PFSK-1 (cell line): ENCODE results near the gene SLC13A2.

Source experiments
- FOXP2 ChIP-seq: optimal IDR thresholded peaks from 2 replicates; pipeline ENCODE3; 2011; ENCODE audit warnings: borderline replicate concordance, control low read depth, inconsistent platforms; ENCODE audit not compliant: insufficient read depth; ENCODE audit errors: extremely low read length, extremely low read depth
- POLR2AphosphoS5 ChIP-seq: IDR thresholded peaks from 2 replicates; pipeline ENCODE4 v1.6.1; 2012; ENCODE audit warnings: low read depth, mild to moderate bottlenecking, control low read depth, low read length, moderate library complexity
- SIN3A ChIP-seq: IDR thresholded peaks from 2 replicates; pipeline ENCODE4 v1.6.1; 2012; ENCODE audit warnings: mild to moderate bottlenecking, low read length, moderate library complexity, borderline replicate concordance; ENCODE audit not compliant: insufficient read depth
- TF ChIP-seq, protein P1 (sequence below), 2 experiments: IDR thresholded peaks; 2 replicates each; pipeline versions ENCODE4 v1.6.1 to v1.8.0; 2011 to 2012; ENCODE audit warnings: low read depth in 2 of 2, low read length in 2 of 2, control low read depth in 1 of 2, inconsistent platforms in 1 of 2, mild to moderate bottlenecking in 1 of 2, moderate library complexity in 1 of 2; ENCODE audit not compliant: insufficient read depth in 1 of 2

The SLC13A2 gene

GRCh38 chr17:28545787-28546415, 72.5 kb downstream of the SLC13A2 start:
- no peak for TF ChIP-seq FOXP2
- TF ChIP-seq, protein P1, sequence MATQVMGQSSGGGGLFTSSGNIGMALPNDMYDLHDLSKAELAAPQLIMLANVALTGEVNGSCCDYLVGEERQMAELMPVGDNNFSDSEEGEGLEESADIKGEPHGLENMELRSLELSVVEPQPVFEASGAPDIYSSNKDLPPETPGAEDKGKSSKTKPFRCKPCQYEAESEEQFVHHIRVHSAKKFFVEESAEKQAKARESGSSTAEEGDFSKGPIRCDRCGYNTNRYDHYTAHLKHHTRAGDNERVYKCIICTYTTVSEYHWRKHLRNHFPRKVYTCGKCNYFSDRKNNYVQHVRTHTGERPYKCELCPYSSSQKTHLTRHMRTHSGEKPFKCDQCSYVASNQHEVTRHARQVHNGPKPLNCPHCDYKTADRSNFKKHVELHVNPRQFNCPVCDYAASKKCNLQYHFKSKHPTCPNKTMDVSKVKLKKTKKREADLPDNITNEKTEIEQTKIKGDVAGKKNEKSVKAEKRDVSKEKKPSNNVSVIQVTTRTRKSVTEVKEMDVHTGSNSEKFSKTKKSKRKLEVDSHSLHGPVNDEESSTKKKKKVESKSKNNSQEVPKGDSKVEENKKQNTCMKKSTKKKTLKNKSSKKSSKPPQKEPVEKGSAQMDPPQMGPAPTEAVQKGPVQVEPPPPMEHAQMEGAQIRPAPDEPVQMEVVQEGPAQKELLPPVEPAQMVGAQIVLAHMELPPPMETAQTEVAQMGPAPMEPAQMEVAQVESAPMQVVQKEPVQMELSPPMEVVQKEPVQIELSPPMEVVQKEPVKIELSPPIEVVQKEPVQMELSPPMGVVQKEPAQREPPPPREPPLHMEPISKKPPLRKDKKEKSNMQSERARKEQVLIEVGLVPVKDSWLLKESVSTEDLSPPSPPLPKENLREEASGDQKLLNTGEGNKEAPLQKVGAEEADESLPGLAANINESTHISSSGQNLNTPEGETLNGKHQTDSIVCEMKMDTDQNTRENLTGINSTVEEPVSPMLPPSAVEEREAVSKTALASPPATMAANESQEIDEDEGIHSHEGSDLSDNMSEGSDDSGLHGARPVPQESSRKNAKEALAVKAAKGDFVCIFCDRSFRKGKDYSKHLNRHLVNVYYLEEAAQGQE (IDR thresholded peaks at IDR 0.05; ENCODE audit: insufficient read depth in 1 of 2, low read depth in 2 of 2, low read length in 2 of 2) = no peak

- TF ChIP-seq POLR2AphosphoS5 (no peak), SIN3A (no peak), FOXP2 (no peak)
- TF ChIP-seq, protein P1 (IDR thresholded peaks at IDR 0.05; ENCODE audit: insufficient read depth in 1 of 2, low read depth in 2 of 2, low read length in 2 of 2) = no peak
Observed at GRCh38 chr17:28547096-28547622, 73.7 kb downstream of the SLC13A2 start.
